Measurements from ENCODE around the gene GPR142.

DNA sequence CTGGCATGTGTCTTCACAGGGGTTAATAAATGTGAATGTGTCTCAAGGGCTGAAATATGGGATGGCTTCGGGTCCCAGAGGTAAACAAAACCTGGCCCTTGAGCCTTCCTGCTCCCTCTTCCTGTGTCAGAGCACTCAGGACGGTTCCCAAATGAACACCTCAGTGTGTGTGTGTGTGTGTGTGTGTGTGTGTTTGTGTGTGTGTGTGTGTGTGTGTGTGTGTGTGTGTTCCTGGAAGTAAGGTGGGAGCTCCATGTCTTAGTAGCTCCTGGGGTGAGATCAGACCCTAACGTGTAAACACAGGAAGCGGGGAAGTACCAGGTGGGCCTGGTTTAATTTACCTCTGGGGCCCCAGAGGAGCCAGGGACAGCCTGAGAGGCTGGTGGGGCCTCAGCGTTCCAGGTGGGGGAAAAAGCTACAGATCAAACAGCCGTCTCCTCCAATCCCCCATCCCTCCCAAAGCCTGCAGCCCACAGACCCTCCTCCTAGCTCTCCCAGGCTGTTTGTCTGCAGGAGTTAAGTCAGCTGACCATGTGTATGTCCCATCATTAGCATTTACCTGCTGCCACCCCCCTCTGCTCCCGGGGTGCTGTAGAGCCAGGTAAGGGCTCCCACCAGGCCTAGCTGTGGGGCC, 35.2 kb upstream of the GPR142 start:
- TF ChIP-seq GATA2 (IDR thresholded peaks at IDR 0.05; ENCODE audit: low read depth, low read length), result no peak
- TF ChIP-seq GATA3 (IDR thresholded peaks at IDR 0.05; ENCODE audit: low read depth, low read length), result no peak
